Islet precursor cell (in vitro differentiated cells): ENCODE results near the gene CARD11.

Source experiments
- DNase-seq: peaks from one replicate; pipeline ENCODE4 v3.0.0-alpha.2; 2018

Gene CARD11

DNA sequence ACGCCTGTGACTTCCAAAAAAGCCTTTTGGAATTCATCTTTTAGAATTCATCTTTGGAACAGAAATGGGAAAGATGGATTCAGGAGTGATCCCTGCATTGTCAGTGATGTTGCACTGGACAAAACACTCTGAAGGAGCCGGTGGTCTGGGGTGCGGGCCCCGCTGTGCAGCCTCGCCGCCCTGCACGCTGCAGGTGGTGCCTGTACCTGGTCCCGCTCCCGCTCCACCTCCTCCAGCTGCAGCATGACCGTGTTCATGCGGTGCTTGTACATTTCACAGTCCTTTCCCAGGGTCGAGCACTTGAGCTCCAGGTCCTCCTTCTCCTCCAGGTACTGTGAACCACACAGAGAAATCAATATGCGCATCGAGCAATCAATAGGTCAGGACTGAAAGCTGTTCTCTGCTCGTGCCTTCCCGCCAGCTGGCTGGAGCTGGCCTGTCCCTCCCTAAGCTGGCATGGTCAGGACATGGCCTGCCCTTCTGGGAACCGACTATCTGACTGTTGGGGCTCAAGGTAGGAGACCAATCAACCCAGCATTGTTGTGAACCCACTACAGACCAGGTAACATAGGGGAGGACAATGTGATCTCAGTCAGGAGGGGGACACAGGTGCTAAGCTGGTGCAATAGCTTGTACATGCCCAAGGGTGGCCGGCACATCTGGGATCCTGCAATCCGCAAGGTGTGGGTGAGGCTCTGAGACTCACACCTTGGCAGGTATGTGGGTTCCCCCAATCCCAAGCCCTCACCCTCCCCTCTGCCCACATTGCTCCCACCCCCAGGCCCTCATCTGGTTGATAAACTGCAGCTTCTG is 105.8 kb downstream of the CARD11 start:
- peak; percentile 48 for DNase-seq

DNA sequence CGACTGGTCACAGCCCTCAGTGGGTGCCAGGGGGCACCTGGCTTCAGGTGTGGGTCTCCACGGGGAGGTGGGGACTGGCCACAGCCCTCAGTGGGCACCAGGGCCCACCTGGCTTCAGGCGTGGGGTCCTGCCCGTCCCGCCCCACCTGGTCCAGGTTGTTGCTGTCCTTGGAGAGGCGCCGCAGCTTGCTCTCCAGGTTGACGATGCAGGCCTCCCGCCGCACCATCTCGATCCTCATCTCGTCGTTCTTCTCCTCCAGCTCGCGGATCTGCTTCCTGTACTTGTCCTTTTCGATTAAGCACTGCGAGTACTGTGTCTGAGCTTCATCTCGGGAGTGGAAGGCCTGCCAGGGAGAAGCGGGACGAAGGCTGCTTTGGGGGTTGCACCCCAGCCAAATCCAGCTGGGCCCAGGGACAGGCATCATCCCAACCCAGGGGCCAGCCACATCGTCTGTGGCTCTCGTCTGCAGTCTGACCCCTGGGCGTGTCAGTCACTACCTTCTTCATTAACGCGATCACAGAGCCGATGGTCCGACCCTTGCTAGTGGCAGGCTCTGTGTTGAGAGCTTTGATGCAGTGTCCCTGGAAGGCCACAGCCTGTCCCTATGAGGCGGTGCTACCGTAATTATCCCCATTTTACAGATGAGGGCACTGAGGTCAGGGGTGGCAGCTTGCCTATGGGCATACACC is 106.6 kb downstream of the CARD11 start:
- peak; percentile 49 for DNase-seq

DNA sequence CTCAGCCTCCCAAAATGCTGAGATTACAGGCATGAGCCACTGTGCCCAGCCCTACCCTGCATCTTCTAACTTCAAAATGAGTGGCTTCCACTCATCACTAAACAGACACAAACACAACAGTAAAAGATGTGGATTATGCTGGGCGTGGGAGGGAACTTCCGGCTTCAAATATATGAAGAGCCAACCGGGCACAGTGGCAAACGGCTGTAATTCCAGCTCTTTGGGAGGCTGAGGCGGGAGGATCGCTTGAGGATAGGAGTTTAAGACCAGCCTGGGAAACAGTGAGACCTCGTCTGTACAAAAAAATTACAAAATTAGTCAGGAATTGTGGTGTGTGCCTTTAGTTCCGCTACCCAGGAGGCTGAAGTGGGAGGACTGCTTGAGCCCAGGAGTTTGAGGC is 107.4 kb downstream of the CARD11 start:
- DNase-seq: peak; percentile 17

DNA sequence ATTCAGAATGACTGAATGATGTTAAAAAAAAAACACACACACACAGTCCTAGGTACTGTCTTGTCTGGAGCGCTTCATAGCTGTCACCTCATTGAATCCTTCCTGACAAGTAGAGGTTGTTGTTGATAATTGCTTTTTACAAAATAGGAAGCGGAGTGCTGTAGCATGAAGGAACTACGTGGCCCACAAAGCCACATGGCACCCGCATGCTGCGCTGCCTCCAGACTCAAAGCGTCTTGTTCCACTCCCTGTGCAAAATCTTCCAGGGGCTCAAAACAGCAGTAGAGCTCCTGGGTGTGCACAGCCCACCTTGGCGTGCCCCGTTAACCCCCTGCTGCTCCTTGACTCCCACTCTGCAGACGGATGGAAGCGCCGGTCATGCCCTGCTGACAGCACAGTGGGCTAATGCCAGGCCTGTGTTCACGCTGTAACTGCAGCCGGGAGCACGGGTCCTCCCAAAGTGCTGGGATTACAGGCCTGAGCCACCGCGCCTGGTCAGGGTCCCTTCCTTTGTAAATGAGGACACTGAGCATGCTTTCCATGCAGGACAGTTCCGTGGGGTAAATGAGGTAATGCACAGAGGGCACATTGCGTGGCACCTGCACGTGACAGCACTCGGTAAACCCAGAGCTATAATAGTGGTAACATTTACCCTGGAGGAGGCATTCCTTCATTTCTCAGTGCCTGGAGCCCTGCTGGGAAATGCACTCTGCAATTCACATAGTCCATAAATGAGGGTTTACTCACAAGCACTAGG is 108.5 kb downstream of the CARD11 start:
- peak; percentile 43 for DNase-seq

DNA sequence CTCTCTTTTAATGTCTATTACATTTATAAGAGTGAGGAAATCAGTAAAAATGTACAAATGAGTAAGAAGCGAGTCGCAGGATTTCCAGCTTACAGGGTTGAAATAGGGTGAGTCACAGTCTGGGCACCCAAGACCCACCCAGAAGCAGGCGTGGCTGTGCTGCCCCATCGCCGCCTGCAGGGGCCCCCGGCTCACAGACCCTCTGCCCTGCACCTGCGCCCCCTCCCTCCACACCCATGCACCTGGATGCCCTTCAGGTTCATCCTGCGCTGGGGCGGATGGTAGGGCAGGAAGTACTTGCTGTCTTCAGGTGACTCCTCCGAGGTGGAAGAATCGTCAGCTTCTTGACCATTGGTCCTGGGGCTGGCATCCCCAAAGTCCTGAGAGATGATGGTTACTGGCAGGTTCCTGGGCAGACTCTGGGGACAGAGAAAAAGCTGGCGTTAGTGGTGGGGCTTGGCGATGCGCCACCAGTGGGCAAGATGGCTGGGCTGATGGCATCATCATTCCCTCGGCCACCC is 109.4 kb downstream of the CARD11 start:
- DNase-seq: peak; percentile 83

DNA sequence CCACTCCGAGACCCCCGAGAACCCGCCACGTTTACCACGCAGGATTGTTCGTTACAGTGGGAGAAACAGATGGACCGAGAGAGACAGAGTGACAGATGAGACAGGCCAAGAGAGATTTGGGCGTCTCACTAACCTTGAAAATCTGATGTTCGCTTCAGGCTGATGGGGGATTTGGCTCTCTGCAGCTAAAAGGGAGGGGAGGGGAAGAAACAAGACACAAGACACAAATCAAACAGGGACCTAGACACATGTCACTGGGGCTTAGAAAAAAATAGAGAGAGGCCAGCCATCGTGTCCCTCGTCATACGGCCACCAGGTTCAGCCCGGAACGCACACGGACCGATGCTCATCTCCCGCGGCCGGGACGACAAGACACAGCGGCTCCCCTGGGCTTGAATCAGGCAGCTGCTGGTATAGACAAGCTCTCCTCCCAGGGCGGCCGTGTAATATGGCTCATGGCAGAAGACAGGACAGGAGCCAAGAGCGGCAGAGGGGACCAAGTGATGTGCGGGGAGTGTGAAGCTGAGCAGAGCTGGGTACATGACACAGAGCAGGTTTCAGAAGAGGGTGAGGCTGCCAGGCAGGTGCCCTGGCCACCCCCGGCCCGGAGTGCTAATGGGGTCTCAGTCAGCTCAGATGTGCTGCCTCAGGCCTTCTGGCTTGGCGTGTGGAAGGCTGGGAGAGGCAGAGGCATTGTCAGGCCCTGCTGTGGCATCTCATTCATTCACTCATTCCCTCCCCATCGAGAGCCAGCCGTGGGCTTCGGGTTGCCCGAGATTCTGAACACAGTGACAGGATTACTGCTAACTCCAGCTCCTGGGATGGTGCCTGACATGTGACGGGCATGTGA is 111.0 kb downstream of the CARD11 start:
- DNase-seq: peak; percentile 45

DNA sequence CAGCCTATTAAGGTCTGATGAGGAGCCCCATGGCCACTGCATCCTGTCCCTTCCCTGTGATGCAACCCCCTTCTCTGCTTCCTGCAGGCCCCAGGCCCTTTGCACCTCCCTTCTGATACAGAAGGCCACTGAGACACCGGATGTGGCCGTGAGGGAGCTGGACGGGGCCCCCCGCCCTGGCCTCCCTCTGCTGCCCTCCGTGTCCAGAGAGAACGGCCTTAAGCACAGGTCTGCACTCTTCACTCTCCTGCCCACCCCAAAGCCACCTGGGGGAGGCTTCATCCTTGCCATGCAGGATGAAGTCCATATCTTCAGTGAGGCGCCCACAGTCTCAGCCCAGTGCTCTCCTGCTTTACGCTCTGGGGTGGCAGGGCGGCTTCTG is 112.6 kb downstream of the CARD11 start:
- peak; percentile 35 for DNase-seq

DNA sequence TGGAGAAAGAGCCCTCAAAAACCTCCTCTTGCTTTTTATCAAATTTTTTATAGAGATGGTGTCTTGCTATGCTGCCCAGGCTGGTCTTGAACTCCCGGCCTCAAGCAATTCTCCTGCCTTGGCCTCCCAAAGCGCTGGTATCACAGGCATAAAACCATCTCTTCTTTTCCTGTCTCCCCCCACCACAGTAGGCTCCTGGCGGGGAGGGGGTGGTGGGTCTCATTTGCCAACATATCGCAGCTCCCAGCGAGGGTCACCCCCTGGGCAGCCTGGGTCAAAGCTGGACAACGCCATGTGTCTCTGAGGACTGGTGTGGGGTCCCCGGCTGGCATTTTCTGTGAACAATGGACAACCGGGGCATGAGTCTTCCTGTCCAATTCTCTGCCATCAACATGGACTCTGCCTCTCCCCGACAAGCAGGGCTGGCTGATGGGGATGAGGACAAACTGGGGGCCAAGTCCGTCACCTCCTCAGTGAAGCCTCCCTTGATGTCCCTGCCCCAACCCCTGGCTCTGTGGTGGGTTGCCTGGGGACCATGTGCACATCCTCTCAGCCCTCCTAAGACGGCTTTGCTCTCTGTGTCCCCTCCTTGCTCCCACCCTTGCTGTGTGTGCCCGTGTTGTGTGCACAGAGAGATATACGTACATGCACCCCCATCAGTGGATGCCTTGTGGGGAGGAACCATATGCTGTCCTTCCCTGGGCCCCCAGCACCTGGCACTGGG is 113.2 kb downstream of the CARD11 start:
- peak; percentile 38 for DNase-seq

DNA sequence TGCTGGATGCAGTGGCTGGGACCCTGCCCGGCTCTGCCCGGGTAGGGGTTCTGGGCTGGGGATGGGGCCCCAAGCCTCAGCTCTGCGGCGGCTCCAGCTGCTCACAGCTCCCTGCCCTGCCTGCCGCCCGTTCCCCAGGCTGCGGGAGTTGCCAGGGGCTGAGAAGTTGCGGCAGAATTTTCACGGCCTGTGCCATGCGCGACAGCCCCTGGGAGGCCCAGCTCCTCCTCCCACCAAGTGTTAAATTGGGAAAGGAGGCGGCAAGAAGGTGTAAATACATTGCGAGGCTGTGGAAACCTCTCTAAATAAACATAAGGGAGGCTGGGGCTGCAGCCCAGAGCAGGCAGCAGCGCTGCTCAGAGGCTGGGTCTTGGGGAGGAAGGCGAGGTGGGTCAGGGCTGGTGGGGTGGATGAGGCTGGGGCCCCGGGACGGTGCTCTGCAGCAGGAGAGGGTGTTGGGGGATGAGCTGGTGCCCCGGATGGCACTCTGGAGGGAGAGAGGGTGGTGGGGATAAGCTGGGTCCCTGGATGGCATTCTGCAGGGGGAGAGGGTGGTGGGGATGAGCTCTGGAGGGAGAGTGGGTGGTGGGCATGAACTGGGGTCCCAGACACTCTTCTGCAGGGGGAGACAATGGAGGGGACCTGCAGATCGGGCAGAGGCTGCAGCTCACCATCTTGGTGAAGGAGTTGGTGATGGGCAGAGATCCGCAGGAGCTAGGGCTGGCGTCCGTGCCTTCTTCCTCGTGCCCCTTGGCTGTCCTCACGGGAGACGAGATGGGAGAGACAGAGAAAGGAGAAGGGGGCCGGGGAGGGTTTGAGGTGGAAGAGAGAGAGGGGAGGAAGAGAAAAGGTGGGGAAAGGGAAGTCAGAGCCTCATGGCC is 114.1 kb downstream of the CARD11 start:
- peak; percentile 40 for DNase-seq

DNA sequence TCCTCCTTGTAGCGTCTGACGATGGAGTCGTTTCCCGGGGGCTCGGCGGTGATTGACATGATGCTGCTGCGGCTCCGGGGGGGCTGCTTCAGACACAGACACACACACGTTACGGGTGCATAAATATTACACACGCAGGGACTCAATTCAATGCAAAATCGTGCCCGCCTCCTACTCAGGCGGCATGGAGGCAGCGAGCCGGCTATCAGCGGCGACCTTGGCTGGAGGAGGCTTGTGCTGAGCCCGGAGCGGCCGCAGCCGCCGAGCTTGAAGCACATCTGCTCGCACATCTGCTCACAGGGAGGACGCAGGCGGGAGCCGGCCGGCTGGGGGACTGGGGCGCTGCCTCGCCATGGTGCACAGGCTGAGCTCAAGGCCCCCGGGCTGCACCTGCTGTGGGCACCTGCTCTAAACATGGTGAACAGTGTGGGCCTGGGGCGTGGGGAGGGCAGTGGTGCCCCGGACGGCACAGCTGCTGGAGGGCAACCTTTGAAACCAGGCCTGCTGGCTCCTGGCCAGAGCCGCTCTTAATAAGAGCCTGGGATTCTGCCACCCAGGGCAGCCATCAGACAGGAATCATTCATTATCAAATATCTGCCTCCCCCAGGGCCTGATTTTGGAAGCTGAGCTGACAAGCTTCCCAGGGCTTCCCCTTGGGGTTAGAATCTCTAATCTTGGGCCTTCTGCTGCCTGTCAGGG is 114.9 kb downstream of the CARD11 start:
- DNase-seq: peak; percentile 52

DNA sequence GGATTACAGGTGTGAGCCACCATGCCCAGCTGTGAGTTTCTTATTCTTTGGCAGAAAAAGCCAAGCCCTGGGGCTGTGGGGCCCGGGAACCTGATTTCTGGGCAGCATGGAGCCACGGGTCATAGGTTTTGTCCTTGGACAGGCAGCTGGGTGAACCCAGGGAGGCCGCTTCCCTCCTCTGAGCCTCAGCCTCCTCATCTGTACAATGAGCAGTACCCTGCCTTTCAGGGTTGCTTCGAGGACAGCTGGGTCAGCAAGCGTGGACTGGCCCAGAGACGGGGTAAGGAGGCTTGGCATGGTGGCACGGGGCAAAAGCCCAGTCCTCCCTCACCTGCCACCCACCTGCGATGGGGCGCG is 115.4 kb downstream of the CARD11 start:
- DNase-seq: peak; percentile 41

DNA sequence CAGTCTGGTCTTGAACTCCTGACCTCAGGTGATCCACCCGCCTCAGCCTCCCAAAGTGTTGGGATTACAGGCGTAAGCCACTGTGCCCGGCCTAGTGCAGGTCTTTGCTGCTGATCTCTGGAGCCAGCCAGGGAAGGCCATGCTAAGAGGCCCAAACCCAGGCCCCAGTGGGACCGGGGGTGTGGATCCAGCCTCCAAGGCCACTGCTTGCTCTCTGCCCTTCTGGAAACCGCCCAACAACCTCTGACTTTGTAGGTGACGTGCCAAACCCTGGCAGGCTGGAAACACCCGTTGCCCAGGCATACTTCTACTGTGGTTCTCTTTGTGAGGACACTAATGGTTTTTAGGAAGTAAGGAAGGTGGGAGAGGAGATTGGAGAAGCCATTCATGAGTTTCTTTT is 116.1 kb downstream of the CARD11 start:
- DNase-seq: peak; percentile 34

DNA sequence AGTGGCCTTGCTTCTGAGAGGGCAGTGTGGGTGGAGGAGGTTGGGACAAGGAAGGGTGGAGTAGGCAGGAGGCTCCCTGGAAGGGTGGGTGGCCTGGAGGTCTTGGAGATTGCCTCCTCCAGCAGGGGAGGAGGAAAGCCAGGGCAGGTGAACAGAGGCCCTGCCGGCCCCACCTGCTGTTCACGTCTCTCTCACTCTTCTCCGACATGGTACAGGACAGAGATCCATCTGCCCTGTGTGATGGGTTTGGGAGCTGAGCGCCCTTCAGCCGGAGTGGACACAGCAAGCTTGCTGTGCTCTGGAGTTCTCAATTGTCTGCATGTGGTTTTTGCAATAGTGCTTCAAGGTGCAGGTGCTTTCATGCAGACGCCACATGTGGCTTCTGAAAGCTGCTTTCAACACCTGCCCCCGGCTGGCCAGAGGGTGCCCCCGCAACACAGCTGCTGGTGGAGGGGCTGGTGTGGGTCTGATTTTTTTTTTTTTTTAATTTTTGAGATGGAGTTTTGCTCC is 116.7 kb downstream of the CARD11 start:
- DNase-seq: peak; percentile 38

DNA sequence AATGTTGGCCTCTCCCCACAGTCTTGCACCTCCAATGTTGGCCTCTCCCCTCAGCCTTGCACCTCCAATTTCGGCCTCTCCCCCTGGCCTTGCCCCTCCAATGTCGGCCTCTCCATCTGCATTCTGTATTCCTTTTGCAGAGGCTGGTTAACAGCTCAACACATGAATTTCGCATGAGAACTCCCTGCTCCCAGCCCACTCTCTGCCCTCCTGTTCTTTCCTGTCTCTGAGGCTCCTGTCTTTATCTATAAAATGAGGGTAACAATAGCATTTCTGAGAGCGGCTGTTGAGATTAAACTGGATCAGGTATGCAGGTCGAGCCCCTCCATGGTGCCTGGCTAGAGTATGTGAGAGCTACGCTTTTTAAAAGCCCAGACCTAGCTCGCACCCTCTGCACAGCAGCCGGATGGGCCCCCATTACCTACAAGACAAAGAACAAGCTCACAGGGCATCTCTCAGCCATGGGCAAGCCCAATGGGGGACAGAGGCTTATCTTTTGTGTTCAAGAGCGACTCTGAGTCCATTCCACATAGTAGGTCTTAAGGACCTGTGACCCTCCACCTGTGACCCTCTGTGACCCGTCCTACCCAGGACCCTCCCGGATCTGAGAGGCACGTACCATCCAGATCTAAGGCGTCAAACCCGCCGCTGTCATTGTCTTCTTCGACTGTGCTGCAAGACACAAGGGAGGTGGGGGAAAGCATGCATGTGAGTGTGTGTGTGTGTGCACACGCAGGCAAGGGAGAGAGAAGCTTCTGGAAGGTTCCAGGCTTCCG is 117.4 kb downstream of the CARD11 start:
- DNase-seq: peak; percentile 46

DNA sequence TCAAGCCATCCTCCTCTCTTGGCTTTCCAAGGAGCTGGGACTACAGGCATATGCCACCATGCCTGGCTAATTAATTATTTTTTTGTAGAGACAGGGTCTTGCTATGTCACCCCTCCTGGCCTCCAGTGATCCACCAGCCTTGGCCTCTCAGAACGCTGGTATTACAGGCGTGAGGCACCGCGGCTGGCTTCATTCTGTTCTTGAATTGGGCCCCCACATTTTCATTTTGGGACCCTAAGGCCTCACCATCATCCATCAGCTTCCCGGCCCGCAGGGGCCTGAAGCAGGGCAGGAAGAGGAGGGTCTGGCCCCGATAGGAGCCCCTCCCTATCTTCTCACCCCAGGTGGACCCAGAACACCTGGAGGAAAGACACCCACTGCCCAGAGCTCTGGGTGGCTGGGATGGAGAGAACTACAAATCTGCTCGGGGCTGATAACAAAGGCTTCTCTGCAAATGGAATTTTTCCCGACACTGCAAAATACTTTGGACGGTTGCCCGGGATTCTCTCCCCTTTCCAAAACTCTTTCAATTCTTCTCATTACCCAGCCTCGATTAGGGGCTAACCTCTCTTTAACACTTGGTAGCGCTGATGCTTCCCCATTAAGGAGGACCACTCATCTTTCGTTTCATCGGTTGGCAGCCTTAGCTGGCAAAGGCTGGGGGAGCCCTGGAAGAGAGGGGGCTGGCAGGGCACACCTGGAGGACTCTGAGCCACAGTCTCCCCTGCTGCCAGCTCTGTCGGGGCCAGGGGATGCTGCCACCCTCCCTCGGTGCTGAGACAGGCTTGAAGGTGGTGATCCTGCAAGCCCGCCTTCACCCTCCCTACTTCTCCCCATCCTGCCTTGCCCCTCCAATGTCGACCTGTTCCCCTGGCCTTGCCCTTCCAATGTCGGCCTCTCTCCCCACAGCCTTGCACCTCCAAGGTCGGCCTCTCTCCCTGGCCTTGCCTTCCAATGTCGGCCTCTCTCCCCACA is 118.5 kb downstream of the CARD11 start:
- DNase-seq: peak; percentile 43

DNA sequence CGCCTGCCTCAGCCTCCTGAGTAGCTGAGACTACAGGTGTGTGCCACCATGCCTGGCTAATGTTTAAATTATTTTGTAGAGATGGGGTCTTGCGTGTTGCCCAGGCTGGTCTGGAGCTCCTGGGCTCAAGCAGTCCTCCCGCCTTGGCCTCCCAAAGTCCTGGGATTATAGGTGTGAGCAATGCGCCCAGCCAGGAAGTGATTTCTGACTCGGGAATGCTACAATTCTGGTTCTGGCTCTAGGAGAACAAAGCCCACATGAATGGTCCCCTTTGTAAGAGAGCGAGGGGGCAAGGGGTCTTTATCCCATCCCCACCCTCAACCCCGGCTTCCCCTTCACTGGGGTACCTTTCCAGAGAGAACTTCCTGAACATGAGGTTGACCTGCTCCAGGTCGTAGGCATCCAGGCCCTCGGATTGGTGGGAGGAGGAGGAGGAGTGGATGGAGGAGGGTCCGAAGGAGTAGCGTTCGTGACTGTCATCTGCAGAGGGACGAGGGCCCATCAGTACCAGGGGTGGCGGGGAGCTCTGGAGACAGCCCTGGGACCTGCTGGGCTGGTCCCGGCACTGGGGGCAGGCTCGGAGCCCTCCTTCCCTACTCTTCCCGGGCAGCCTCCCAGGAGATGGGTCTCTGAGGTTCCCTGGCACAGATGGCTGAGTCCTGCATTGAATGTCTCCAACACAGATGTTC is 119.6 kb downstream of the CARD11 start:
- peak; percentile 77 for DNase-seq

DNA sequence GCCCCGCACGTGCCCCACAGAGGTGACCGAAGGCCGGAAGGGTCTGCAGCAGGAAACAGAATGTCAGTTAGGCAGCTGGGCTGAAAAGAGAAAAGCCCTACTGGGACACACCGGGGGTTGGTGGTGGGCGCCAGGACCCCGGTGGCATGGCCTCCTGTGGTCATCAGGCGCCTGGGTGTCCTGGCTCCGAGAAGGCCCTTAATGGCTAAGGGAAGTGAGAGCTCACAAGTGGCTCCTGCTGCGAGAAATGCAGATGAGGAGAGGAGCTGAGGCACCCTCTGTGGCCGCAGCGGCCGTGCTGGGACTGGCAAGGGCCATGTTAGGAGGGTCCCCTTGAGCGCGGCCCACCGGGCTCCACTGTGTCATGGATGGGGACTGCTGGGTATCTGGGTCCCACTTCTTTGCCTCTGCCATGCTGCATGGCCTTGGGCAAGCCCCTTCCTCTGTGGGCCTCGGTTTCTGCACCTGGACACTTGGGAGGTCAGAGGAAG is 120.3 kb downstream of the CARD11 start:
- DNase-seq: peak; percentile 45
